Heart left ventricle (tissue), 13 donors: Measurements from ENCODE around the gene SCLT1.

Source experiments
- POLR2A ChIP-seq, 2 donors: fragments of 450-650 bp; IDR thresholded peaks; one replicate each; pipeline ENCODE4 v1.6.1; 2017; ENCODE audit warnings: antibody characterized with exemption in 2 of 2, mild to moderate bottlenecking in 2 of 2, moderate library complexity in 2 of 2
- TF ChIP-seq, protein P1 (sequence below), 12 donors: fragments of 200-600 bp; sonication (generic) in 4 of 12; IDR thresholded peaks; one replicate each; pipeline versions ENCODE4 v1.5.0 to v1.8.0; 2018 to 2022; ENCODE audit warnings: antibody characterized with exemption in 12 of 12, mild to moderate bottlenecking in 5 of 12
- donor health status: ischemic (EF 13 %, LVEDD 7.1; RV severe dilation, severe dysfunction).
- donor health status: DM: no; HTN: yes; CAD: no.
- donor health status: DM: no; HTN: no; CAD: no.
- donor health status: ischemic (EF 25% LVEDD 6.9; RV normal size, moderate dysfunction).
- donor health status: ischemic (EF 25% LVEDD 5.7; RV mildly dilated, moderate dysfunction).
- donor health status: ischemic (EF 35%, LVEDD 5.7; RV mildly dilated, moderate dysfunction).
- donor health status: nonischemic (EF 11% LVEDD 7.7; RV severe dilation, severe dysfunction).
- donor health status: DM: yes; HTN: yes; CAD: no.
- donor health status: PGD.
- donor health status: ischemic (EF 29% LVEDD 5.4; RV normal size, mild dysfunction).
- donor health status: nonischemic (EF 23%, LVEDD 6.1; RV moderate dilation, normal function).

DNA sequence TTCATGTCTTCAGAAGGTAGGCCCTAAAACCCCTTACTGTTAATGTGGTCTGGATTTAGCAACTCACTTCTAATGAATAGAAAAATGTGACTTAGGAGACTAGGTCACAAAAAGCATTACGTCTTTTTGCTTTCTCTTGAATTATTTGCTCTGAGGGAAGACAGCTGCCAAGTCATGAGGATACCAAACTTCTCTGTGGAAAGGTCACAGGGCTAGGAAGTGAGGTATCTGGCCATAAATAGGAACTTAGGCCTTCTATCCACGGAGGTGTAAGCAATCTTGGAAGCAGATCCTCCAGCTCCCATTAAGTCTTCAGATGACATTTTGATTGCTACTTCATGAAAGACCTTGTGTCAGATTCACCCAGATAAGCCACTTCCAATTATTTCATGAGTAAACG, 163.3 kb downstream of the SCLT1 start:
- TF ChIP-seq, protein P1, sequence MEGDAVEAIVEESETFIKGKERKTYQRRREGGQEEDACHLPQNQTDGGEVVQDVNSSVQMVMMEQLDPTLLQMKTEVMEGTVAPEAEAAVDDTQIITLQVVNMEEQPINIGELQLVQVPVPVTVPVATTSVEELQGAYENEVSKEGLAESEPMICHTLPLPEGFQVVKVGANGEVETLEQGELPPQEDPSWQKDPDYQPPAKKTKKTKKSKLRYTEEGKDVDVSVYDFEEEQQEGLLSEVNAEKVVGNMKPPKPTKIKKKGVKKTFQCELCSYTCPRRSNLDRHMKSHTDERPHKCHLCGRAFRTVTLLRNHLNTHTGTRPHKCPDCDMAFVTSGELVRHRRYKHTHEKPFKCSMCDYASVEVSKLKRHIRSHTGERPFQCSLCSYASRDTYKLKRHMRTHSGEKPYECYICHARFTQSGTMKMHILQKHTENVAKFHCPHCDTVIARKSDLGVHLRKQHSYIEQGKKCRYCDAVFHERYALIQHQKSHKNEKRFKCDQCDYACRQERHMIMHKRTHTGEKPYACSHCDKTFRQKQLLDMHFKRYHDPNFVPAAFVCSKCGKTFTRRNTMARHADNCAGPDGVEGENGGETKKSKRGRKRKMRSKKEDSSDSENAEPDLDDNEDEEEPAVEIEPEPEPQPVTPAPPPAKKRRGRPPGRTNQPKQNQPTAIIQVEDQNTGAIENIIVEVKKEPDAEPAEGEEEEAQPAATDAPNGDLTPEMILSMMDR (IDR thresholded peaks at IDR 0.05): no peak
- no peak for TF ChIP-seq POLR2A (IDR thresholded peaks at IDR 0.05)
